Subcutaneous abdominal adipose tissue (tissue), 5 donors: Measurements from ENCODE around the gene DGUOK.

Source experiments
- H3K27ac ChIP-seq: one replicate; pipeline ENCODE4 v1.7.0; 2013; ENCODE audit warnings: low read depth, mild to moderate bottlenecking, inconsistent platforms, low read length, moderate library complexity
- H3K27me3 ChIP-seq, 5 donors: one replicate each; pipeline ENCODE4 v1.7.0; 2013; ENCODE audit warnings: low read length in 5 of 5, inconsistent platforms in 1 of 5; ENCODE audit not compliant: control insufficient read depth in 5 of 5, insufficient read depth in 4 of 5
- H3K36me3 ChIP-seq, 5 donors: one replicate each; pipeline ENCODE4 v1.7.0; 2013; ENCODE audit warnings: low read length in 5 of 5; ENCODE audit not compliant: control insufficient read depth in 5 of 5, insufficient read depth in 5 of 5
- H3K4me1 ChIP-seq, 5 donors: one replicate each; pipeline ENCODE4 v1.7.0; 2013; ENCODE audit warnings: low read length in 5 of 5, mild to moderate bottlenecking in 3 of 5, moderate library complexity in 1 of 5; ENCODE audit not compliant: control insufficient read depth in 5 of 5, insufficient read depth in 5 of 5
- H3K4me3 ChIP-seq, 5 donors: one replicate each; pipeline ENCODE4 v1.7.0; 2013; ENCODE audit warnings: low read length in 5 of 5, low read depth in 1 of 5
- H3K9ac ChIP-seq, 5 donors: one replicate each; pipeline ENCODE4 v1.7.0; 2013; ENCODE audit warnings: low read length in 5 of 5, mild to moderate bottlenecking in 4 of 5, moderate library complexity in 3 of 5
- H3K9me3 ChIP-seq, 5 donors: one replicate each; pipeline ENCODE4 v1.7.0; 2013; ENCODE audit warnings: low read length in 5 of 5; ENCODE audit not compliant: control insufficient read depth in 5 of 5
- donor health status: healthy.
- donor health status: healthy.
- donor health status: healthy.
- donor health status: healthy.
- donor health status: healthy.

The DGUOK gene

GRCh38 chr2:73972846-73973245 is 46.2 kb downstream of the DGUOK start:
- Histone ChIP-seq H3K9ac (no peak overlapping the region), H3K27ac (no peak overlapping the region), H3K9me3 (no peaks in the 10 kb centered on the region), H3K27me3 (no peaks in the 10 kb centered on the region), H3K4me1 (peaks cover 11 to 40% (median 32%) of the 10 kb centered on the region in 5 donors), H3K36me3 (no peaks in the 10 kb centered on the region), H3K4me3 (no peak overlapping the region)

GRCh38 chr2:73975731-73976130 is 49.1 kb downstream of the DGUOK start:
- peaks cover 9 to 42% (median 27%) of the 10 kb centered on the region in 5 donors for H3K4me1 ChIP-seq
- no peaks in the 10 kb centered on the region for H3K36me3 ChIP-seq
- peaks cover 0 to 10% (median 0%) of the 10 kb centered on the region in 5 donors for H3K27me3 ChIP-seq
- no peak overlapping the region for H3K4me3 ChIP-seq
- H3K9ac ChIP-seq: no peak overlapping the region
- H3K27ac ChIP-seq: no peak overlapping the region
- no peaks in the 10 kb centered on the region for H3K9me3 ChIP-seq

GRCh38 chr2:73976803-73977202 is 50.1 kb downstream of the DGUOK start:
- Histone ChIP-seq H3K27ac (no peak overlapping the region), H3K36me3 (no peaks in the 10 kb centered on the region), H3K9ac (no peak overlapping the region), H3K4me3 (no peak overlapping the region), H3K4me1 (peaks cover 7 to 42% (median 27%) of the 10 kb centered on the region in 5 donors), H3K9me3 (no peaks in the 10 kb centered on the region), H3K27me3 (peaks cover 0 to 17% (median 0%) of the 10 kb centered on the region in 5 donors)

GRCh38 chr2:73977466-73977865 is 50.8 kb downstream of the DGUOK start:
- Histone ChIP-seq H3K4me3 (no peak overlapping the region), H3K9ac (no peak overlapping the region), H3K9me3 (no peaks in the 10 kb centered on the region), H3K4me1 (peaks cover 11 to 43% (median 27%) of the 10 kb centered on the region in 5 donors), H3K27ac (no peak overlapping the region), H3K27me3 (peaks cover 0 to 17% (median 0%) of the 10 kb centered on the region in 5 donors), H3K36me3 (no peaks in the 10 kb centered on the region)

GRCh38 chr2:73979021-73979420 is 52.3 kb downstream of the DGUOK start:
- Histone ChIP-seq H3K27me3 (peaks cover 0 to 17% (median 0%) of the 10 kb centered on the region in 5 donors), H3K4me3 (no peak overlapping the region), H3K9me3 (no peaks in the 10 kb centered on the region), H3K27ac (no peak overlapping the region), H3K9ac (no peak overlapping the region), H3K36me3 (no peaks in the 10 kb centered on the region), H3K4me1 (peaks cover 11 to 46% (median 33%) of the 10 kb centered on the region in 5 donors)

- Histone ChIP-seq H3K27me3 (peaks cover 0 to 17% (median 0%) of the 10 kb centered on the region in 5 donors), H3K9me3 (no peaks in the 10 kb centered on the region), H3K9ac (no peak overlapping the region), H3K4me3 (no peak overlapping the region), H3K27ac (no peak overlapping the region), H3K4me1 (peaks cover 11 to 51% (median 37%) of the 10 kb centered on the region in 5 donors), H3K36me3 (no peaks in the 10 kb centered on the region)
These were observed 53.0 kb downstream of the DGUOK start for GRCh38 chr2:73979686-73980085.

- Histone ChIP-seq H3K4me3 (no peak overlapping the region), H3K36me3 (no peaks in the 10 kb centered on the region), H3K9me3 (no peaks in the 10 kb centered on the region), H3K27me3 (peaks cover 0 to 17% (median 0%) of the 10 kb centered on the region in 5 donors), H3K27ac (no peak overlapping the region), H3K9ac (no peak overlapping the region), H3K4me1 (peaks cover 11 to 51% (median 34%) of the 10 kb centered on the region in 5 donors)
These were observed 53.9 kb downstream of the DGUOK start for GRCh38 chr2:73980566-73980965.

GRCh38 chr2:73981081-73982001 is 54.7 kb downstream of the DGUOK start:
- peak overlapping the region in 4 of 5 donors; percentile 3 to 43 (median 26) for H3K9ac ChIP-seq
- peak overlapping the region; percentile 55 to 75 (median 65) for H3K4me3 ChIP-seq
- H3K9me3 ChIP-seq: no peaks in the 10 kb centered on the region
- peaks cover 0 to 17% (median 0%) of the 10 kb centered on the region in 5 donors for H3K27me3 ChIP-seq
- H3K36me3 ChIP-seq: peaks cover 0 to 1% (median 0%) of the 10 kb centered on the region in 5 donors
- H3K27ac ChIP-seq: no peak overlapping the region
- H3K4me1 ChIP-seq: peaks cover 11 to 55% (median 40%) of the 10 kb centered on the region in 5 donors

GRCh38 chr2:73982140-73982617 is 55.5 kb downstream of the DGUOK start:
- Histone ChIP-seq H3K27me3 (peaks cover 0 to 17% (median 0%) of the 10 kb centered on the region in 5 donors), H3K4me1 (peaks cover 11 to 64% (median 48%) of the 10 kb centered on the region in 5 donors), H3K36me3 (peaks cover 0 to 5% (median 0%) of the 10 kb centered on the region in 5 donors), H3K4me3 (peak overlapping the region in 2 of 5 donors; percentile 55 to 63), H3K27ac (no peak overlapping the region), H3K9me3 (no peaks in the 10 kb centered on the region), H3K9ac (peak overlapping the region in 2 of 5 donors; percentile 13 to 41)
